Measurements from ENCODE around the gene HDHD5.

GRCh38 chr22:17103351-17103750, 55.7 kb downstream of the HDHD5 start:
- TF ChIP-seq REST (IDR thresholded peaks at IDR 0.05; ENCODE audit: low read depth) (no peak), EP300 (IDR thresholded peaks at IDR 0.05; ENCODE audit: borderline replicate concordance) (no peak), ZBTB7A (IDR thresholded peaks at IDR 0.05; ENCODE audit: low read depth) (no peak)

All from Ishikawa (cell line).